ENCODE measurements around the gene GNG12.

The GNG12 gene

GRCh38 chr1:67792741-67793458 is 40.4 kb downstream of the GNG12 start:
- Mint-ChIP-seq H3K27me3 (no peaks in the 10 kb centered on the region), H3K9me3 (no peaks in the 10 kb centered on the region), H3K27ac (no peak overlapping the region), H3K4me1 (ENCODE audit: low read depth) (no peaks in the 10 kb centered on the region), H3K4me3 (no peak overlapping the region), H3K36me3 (ENCODE audit: low read depth) (no peaks in the 10 kb centered on the region)
- intact Hi-C loops (cut with micrococcal nuclease): no loop called here

- Mint-ChIP-seq H3K27me3 (no peaks in the 10 kb centered on the region), H3K36me3 (ENCODE audit: low read depth) (no peaks in the 10 kb centered on the region), H3K27ac (no peak overlapping the region), H3K4me3 (no peak overlapping the region), H3K9me3 (no peaks in the 10 kb centered on the region), H3K4me1 (ENCODE audit: low read depth) (no peaks in the 10 kb centered on the region)
- intact Hi-C loops (cut with micrococcal nuclease): no loop called here
These were observed 41.2 kb downstream of the GNG12 start for GRCh38 chr1:67792103-67792502.

GRCh38 chr1:67791686-67792085 is 41.6 kb downstream of the GNG12 start:
- Mint-ChIP-seq H3K36me3 (ENCODE audit: low read depth) (no peaks in the 10 kb centered on the region), H3K27me3 (no peaks in the 10 kb centered on the region), H3K27ac (no peak overlapping the region), H3K9me3 (no peaks in the 10 kb centered on the region), H3K4me3 (no peak overlapping the region), H3K4me1 (ENCODE audit: low read depth) (no peaks in the 10 kb centered on the region)
- intact Hi-C loops (cut with micrococcal nuclease): no loop called here

DNA sequence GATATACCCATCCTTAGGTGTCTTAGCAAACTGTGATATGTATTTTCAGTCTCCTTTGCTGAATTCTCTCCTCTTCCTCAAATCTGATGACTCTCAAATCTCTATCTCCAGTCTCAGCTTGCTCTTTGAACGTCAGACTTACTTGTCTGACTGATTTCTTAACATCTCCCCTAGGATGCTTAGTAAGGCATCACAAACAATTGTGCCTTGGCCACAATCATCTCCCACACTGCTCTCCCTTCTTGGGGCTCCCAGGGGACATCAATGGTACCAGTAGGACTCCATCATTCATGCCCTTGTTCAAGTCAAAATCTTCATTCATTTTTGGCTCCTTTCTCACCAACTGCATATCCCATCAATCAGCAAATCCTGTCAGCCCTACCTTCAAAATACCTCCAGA is 42.0 kb downstream of the GNG12 start:
- intact Hi-C loops (cut with micrococcal nuclease): no loop called here
- Mint-ChIP-seq H3K4me1 (ENCODE audit: low read depth) (no peaks in the 10 kb centered on the region), H3K27me3 (no peaks in the 10 kb centered on the region), H3K9me3 (no peaks in the 10 kb centered on the region), H3K4me3 (no peak overlapping the region), H3K27ac (no peak overlapping the region), H3K36me3 (ENCODE audit: low read depth) (no peaks in the 10 kb centered on the region)

- Mint-ChIP-seq H3K36me3 (ENCODE audit: low read depth) (no peaks in the 10 kb centered on the region), H3K4me1 (ENCODE audit: low read depth) (no peaks in the 10 kb centered on the region), H3K4me3 (no peak overlapping the region), H3K27me3 (no peaks in the 10 kb centered on the region), H3K9me3 (no peaks in the 10 kb centered on the region), H3K27ac (no peak overlapping the region)
- intact Hi-C loops (cut with micrococcal nuclease): no loop called here
These were observed 43.0 kb downstream of the GNG12 start for GRCh38 chr1:67790201-67790692.

- H3K36me3 Mint-ChIP-seq (ENCODE audit: low read depth): no peaks in the 10 kb centered on the region
- no peaks in the 10 kb centered on the region for H3K9me3 Mint-ChIP-seq
- no peak overlapping the region for H3K4me3 Mint-ChIP-seq
- intact Hi-C loops (cut with micrococcal nuclease): no loop called here
- H3K4me1 Mint-ChIP-seq (ENCODE audit: low read depth): no peaks in the 10 kb centered on the region
- no peak overlapping the region for H3K27ac Mint-ChIP-seq
- H3K27me3 Mint-ChIP-seq: no peaks in the 10 kb centered on the region
These were observed 43.7 kb downstream of the GNG12 start for GRCh38 chr1:67789551-67789950.

GRCh38 chr1:67788904-67789303 is 44.4 kb downstream of the GNG12 start:
- intact Hi-C loops (cut with micrococcal nuclease): no loop called here
- Mint-ChIP-seq H3K4me1 (ENCODE audit: low read depth) (no peaks in the 10 kb centered on the region), H3K27ac (no peak overlapping the region)

DNA sequence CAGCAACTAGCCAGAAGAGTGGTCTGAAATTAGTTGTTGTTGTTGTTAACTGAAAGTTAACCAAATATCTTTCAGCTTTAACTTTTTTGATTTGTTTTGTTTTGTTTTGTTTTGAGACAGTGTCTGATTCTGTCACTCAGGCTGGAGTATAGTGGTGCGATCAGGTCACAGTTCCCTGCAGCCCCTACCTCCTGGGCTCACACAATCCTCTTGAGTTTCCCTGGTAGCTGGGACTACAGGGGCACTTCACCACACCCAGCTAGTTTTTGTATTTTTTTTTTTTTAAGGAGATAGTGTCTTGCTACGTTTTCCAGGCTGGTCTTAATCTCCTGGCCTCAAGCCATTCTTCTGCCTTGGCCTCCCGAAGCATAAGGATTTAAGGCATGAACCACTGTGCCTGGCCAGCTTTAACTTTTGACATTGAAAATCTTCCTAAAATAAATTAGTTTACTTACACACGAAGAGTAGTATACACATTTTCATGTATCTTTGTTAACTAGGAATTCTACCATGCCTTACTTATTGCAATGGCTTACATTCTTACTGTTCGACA is 45.0 kb downstream of the GNG12 start:
- Mint-ChIP-seq H3K27ac (no peak overlapping the region), H3K9me3 (no peaks in the 10 kb centered on the region), H3K27me3 (no peaks in the 10 kb centered on the region), H3K4me3 (no peak overlapping the region), H3K36me3 (ENCODE audit: low read depth) (no peaks in the 10 kb centered on the region), H3K4me1 (ENCODE audit: low read depth) (no peaks in the 10 kb centered on the region)
- intact Hi-C loops (cut with micrococcal nuclease): no loop called here

More at GRCh38 chr1:67788904-67789303, 44.4 kb downstream of the GNG12 start:
- Mint-ChIP-seq H3K4me3 (no peak overlapping the region), H3K27me3 (no peaks in the 10 kb centered on the region), H3K9me3 (no peaks in the 10 kb centered on the region), H3K36me3 (ENCODE audit: low read depth) (no peaks in the 10 kb centered on the region)

- H3K4me3 Mint-ChIP-seq: no peak overlapping the region
- no peaks in the 10 kb centered on the region for H3K36me3 Mint-ChIP-seq (ENCODE audit: low read depth)
- no peak overlapping the region for H3K27ac Mint-ChIP-seq
- H3K27me3 Mint-ChIP-seq: no peaks in the 10 kb centered on the region
- intact Hi-C loops (cut with micrococcal nuclease): no loop called here
- no peaks in the 10 kb centered on the region for H3K9me3 Mint-ChIP-seq
- no peaks in the 10 kb centered on the region for H3K4me1 Mint-ChIP-seq (ENCODE audit: low read depth)
These were observed 45.5 kb downstream of the GNG12 start for GRCh38 chr1:67787746-67788145.

DNA sequence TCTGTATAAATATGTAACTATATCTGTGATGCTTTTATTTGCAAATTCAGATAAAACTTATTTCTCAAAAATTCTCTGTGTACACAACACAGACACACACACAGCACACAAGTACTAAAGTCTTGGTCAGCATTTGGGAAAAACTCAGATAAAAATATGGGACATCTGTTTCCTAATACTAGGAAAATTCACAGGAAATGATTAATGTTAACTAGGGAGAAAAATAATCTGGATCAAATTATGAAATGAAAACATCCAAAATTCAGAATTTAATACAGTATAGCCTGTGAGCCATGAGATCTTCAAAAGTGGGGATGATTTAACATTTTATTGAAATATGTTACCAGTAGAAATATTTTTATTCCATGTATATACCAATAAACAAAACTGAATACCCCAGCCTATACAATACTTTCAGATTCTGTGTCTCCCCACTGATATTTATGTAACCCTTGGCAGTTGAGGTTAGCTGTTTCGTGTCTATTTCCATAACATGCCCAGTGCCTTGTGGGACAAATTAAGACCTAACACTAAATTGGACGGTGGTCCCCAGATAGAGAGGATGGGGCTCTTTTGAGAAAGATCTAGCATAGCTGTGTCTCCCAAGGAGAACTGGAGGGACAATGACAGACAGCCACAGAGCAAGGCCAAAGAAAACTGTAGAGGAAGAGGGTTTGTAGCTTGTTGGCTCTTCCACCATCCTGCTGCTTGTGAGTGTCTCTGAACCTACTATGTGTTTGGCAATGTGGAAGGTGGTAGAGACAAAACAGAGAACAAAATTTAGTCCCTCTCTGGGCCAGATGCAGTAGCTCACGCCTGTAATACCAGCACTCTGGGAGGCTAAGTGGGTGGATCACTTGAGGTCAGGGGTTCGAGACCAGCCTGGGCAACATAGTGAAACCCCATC is 47.2 kb downstream of the GNG12 start:
- no peaks in the 10 kb centered on the region for H3K9me3 Mint-ChIP-seq
- no peaks in the 10 kb centered on the region for H3K36me3 Mint-ChIP-seq (ENCODE audit: low read depth)
- no peak overlapping the region for H3K27ac Mint-ChIP-seq
- H3K4me3 Mint-ChIP-seq: no peak overlapping the region
- H3K4me1 Mint-ChIP-seq (ENCODE audit: low read depth): no peaks in the 10 kb centered on the region
- no peaks in the 10 kb centered on the region for H3K27me3 Mint-ChIP-seq
- intact Hi-C loops (cut with micrococcal nuclease): no loop called here

- intact Hi-C loops (cut with micrococcal nuclease): no loop called here
- H3K27me3 Mint-ChIP-seq: no peaks in the 10 kb centered on the region
- no peaks in the 10 kb centered on the region for H3K9me3 Mint-ChIP-seq
- H3K4me1 Mint-ChIP-seq (ENCODE audit: low read depth): no peaks in the 10 kb centered on the region
- no peak overlapping the region for H3K4me3 Mint-ChIP-seq
- no peaks in the 10 kb centered on the region for H3K36me3 Mint-ChIP-seq (ENCODE audit: low read depth)
- no peak overlapping the region for H3K27ac Mint-ChIP-seq
These were observed 48.6 kb downstream of the GNG12 start for GRCh38 chr1:67784545-67785186.

DNA sequence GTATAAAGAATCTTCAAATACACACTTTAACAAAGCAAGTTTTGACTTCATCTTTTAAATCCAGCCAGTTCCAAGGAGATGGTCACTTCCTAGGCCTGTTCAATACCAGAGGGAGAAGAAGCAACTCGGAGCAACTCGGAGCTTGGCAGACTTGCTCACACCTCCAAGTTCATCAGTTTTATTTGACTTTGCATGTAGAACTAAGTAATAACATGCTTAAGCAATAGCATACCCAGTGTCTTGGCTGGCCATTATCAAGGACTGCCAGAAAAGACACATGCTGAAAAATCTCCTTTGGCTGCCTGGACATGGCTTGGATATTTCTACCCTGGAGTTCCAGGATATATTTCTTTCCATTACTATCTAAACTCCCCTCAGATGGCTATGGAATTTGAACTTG is 52.6 kb downstream of the GNG12 start:
- Mint-ChIP-seq H3K4me1 (ENCODE audit: low read depth) (no peaks in the 10 kb centered on the region), H3K27me3 (no peaks in the 10 kb centered on the region), H3K36me3 (ENCODE audit: low read depth) (no peaks in the 10 kb centered on the region), H3K4me3 (no peak overlapping the region), H3K27ac (no peak overlapping the region), H3K9me3 (no peaks in the 10 kb centered on the region)
- intact Hi-C loops (cut with micrococcal nuclease): no loop called here

DNA sequence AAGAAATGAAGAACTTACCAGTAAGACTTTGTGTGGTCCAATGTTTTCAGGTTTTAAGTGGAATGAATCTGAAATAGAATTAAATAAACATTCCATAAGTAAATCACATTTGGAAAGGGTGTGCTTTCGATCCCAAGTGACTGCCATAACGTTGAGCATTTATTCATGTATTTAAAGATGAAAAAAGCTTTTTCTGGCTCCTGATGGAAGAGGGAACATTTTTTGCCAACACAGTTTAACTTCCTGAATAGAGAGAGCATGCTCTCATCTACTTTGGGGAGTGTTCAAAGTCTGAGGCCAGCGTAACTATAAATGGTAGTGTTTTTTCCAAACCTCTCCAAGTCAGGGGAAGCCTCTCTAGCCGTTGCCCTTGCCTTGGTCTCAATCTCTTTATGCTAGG is 55.8 kb downstream of the GNG12 start:
- Mint-ChIP-seq H3K27me3 (no peaks in the 10 kb centered on the region), H3K9me3 (no peaks in the 10 kb centered on the region), H3K4me3 (no peak overlapping the region), H3K27ac (no peak overlapping the region), H3K36me3 (ENCODE audit: low read depth) (no peaks in the 10 kb centered on the region), H3K4me1 (ENCODE audit: low read depth) (no peaks in the 10 kb centered on the region)
- intact Hi-C loops (cut with micrococcal nuclease): no loop called here

DNA sequence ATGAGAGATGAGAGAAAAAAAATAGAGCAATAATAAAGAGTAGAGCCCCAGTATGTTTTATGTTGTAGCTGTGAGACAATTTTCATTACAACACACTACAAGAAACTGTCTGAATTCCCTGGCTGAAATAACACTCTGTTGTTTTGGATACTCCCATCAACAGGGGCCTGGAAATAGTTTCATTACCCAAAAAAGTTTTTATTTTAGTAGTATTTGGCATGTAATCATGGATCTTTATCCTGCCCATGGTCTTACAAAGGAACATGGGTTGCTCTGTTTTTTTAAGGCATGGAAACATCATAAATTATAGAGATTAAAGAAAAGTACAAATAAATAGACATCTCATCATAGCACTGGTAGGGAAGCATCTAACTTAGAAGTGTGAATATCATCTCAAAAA is 56.3 kb downstream of the GNG12 start:
- H3K9me3 Mint-ChIP-seq: no peaks in the 10 kb centered on the region
- H3K4me1 Mint-ChIP-seq (ENCODE audit: low read depth): no peaks in the 10 kb centered on the region
- H3K27ac Mint-ChIP-seq: no peak overlapping the region
- intact Hi-C loops (cut with micrococcal nuclease): no loop called here
- H3K4me3 Mint-ChIP-seq: no peak overlapping the region
- H3K27me3 Mint-ChIP-seq: no peaks in the 10 kb centered on the region
- no peaks in the 10 kb centered on the region for H3K36me3 Mint-ChIP-seq (ENCODE audit: low read depth)
